Neural cell (in vitro differentiated cells): ENCODE results near the gene NAT9. TPM values are rescaled to one million over a fixed set of nuclear protein-coding genes. Genes with fewer than 3 reads are reported as not detected.
A peak's percentile ranks its signal among the peaks of the same experiment; 100 is the strongest.

Experiments used
- H2AFZ ChIP-seq: fragments of 200-600, 300-800 bp; sonication (generic), shearing (Covaris generic); 2 replicates; pipeline ENCODE4 v1.6.0; 2014; ENCODE audit warnings: low read depth, mild to moderate bottlenecking, antibody characterized with exemption, low read length, moderate library complexity
- H3F3A ChIP-seq: fragments of 200-600 bp; shearing (Covaris generic); 2 replicates; pipeline ENCODE4 v1.6.1; 2016; ENCODE audit warnings: mild to moderate bottlenecking, moderate library complexity, mixed read lengths, antibody characterized with exemption, low read length; ENCODE audit not compliant: insufficient read depth, poor library complexity, severe bottlenecking
- H3K27ac ChIP-seq: fragments of 200-600, 300-800 bp; sonication (generic), shearing (Covaris generic); 2 replicates; pipeline ENCODE4 v1.5.1; 2014; ENCODE audit warnings: mild to moderate bottlenecking, low read length, moderate library complexity
- H3K27me3 ChIP-seq: fragments of 300-800, 200-600 bp; sonication (generic), shearing (Covaris generic); 2 replicates; pipeline ENCODE4 v1.6.0; 2014; ENCODE audit warnings: mild to moderate bottlenecking, low read depth, low read length, moderate library complexity; ENCODE audit not compliant: insufficient read depth
- H3K36me3 ChIP-seq: fragments of 300-800, 200-600 bp; sonication (generic), shearing (Covaris generic); 2 replicates; pipeline ENCODE4 v1.5.1; 2014; ENCODE audit warnings: mild to moderate bottlenecking, antibody characterized with exemption, low read length, moderate library complexity; ENCODE audit not compliant: insufficient read depth
- H3K4me2 ChIP-seq: fragments of 300-800, 200-600 bp; sonication (generic), shearing (Covaris generic); 2 replicates; pipeline ENCODE4 v1.6.0; 2014; ENCODE audit warnings: mild to moderate bottlenecking, low read length
- H3K4me3 ChIP-seq: fragments of 300-800, 200-600 bp; sonication (generic), shearing (Covaris generic); 2 replicates; pipeline ENCODE4 v1.5.1; 2014; ENCODE audit warnings: mild to moderate bottlenecking, low read length, moderate library complexity
- H3K79me2 ChIP-seq: fragments of 200-600 bp; shearing (Covaris generic); replicated peaks from 2 replicates; pipeline ENCODE4 v1.6.0; 2014; ENCODE audit warnings: mild to moderate bottlenecking, low read length, moderate library complexity; ENCODE audit not compliant: insufficient read depth
- H3K9ac ChIP-seq: fragments of 300-800, 200-600 bp; sonication (generic), shearing (Covaris generic); 2 replicates; pipeline ENCODE4 v1.6.1; 2016; ENCODE audit warnings: mild to moderate bottlenecking, low read length, mixed read lengths
- H3K9me2 ChIP-seq: fragments of 200-600 bp; shearing (Covaris generic); 2 replicates; pipeline ENCODE4 v1.6.1; 2016; ENCODE audit warnings: mild to moderate bottlenecking, low read length, mixed read lengths; ENCODE audit not compliant: insufficient read depth
- H3K9me3 ChIP-seq: fragments of 200-600, 300-800 bp; sonication (generic), shearing (Covaris generic); 2 replicates; pipeline ENCODE4 v1.6.1; 2016; ENCODE audit warnings: mild to moderate bottlenecking, mixed run types, low read length, moderate library complexity, mixed read lengths
- H4K20me1 ChIP-seq: fragments of 200-600 bp; shearing (Covaris generic); 2 replicates; pipeline ENCODE4 v1.6.1; 2016; ENCODE audit warnings: mild to moderate bottlenecking, mixed run types; ENCODE audit not compliant: insufficient read depth
- CTCF ChIP-seq: fragments of 450-650 bp; IDR thresholded peaks from 2 replicates; pipeline ENCODE4 v1.5.1; 2014; ENCODE audit warnings: antibody characterized with exemption, mild to moderate bottlenecking, moderate library complexity; ENCODE audit not compliant: poor library complexity, severe bottlenecking
- EP300 ChIP-seq: fragments of 450-650 bp; conservative IDR thresholded peaks from 2 replicates; pipeline ENCODE4 v1.6.1; 2014; ENCODE audit warnings: antibody characterized with exemption, mild to moderate bottlenecking, moderate library complexity; ENCODE audit not compliant: poor library complexity, severe bottlenecking
- EZH2 ChIP-seq: fragments of 200-600, 300-800 bp; shearing (Covaris generic), sonication (generic); IDR thresholded peaks from 2 replicates; pipeline ENCODE4 v1.6.1; 2014; ENCODE audit warnings: antibody characterized with exemption, low read length, borderline replicate concordance, mild to moderate bottlenecking; ENCODE audit not compliant: insufficient read depth, poor library complexity, severe bottlenecking
- MXI1 ChIP-seq: fragments of 450-650 bp; conservative IDR thresholded peaks from 2 replicates; pipeline ENCODE4 v1.6.1; 2014; ENCODE audit warnings: antibody characterized with exemption, mild to moderate bottlenecking; ENCODE audit not compliant: poor library complexity, severe bottlenecking
- POLR2AphosphoS5 ChIP-seq: IDR thresholded peaks from 2 replicates; pipeline ENCODE4 v1.6.1; 2012
- RAD21 ChIP-seq: fragments of 450-650 bp; conservative IDR thresholded peaks from 2 replicates; pipeline ENCODE4 v1.6.1; 2014; ENCODE audit warnings: antibody characterized with exemption, mild to moderate bottlenecking, moderate library complexity
- REST ChIP-seq: IDR thresholded peaks from 2 replicates; pipeline ENCODE4 v1.6.1; 2012; ENCODE audit warnings: borderline replicate concordance
- SMC3 ChIP-seq: fragments of 450-650 bp; conservative IDR thresholded peaks from 2 replicates; pipeline ENCODE4 v1.6.1; 2014; ENCODE audit warnings: antibody characterized with exemption, mild to moderate bottlenecking, moderate library complexity; ENCODE audit not compliant: poor library complexity
- TAF1 ChIP-seq: IDR thresholded peaks from 2 replicates; pipeline ENCODE4 v1.6.1; 2012; ENCODE audit warnings: low read depth
- polyA plus RNA-seq: library from polyadenylated mRNA; depleted of rRNA; stranded (reverse); fragments of >200 nt; gene quantifications from 2 replicates; pipeline ENCODE4 v1.2.3, GENCODE V29; 2014

NAT9 gene
- polyA plus RNA-seq, 1 donor from 2014 or later, result 243 TPM

- H3K4me2 ChIP-seq, result no peak overlapping the region
- H2AFZ ChIP-seq, result no peak overlapping the region
- H3K9me3 ChIP-seq, result no peaks in the 10 kb centered on the region
- TF ChIP-seq REST, result no peak
- no peak for TF ChIP-seq POLR2AphosphoS5
- TF ChIP-seq RAD21, result no peak
- TF ChIP-seq SMC3, result no peak
- TF ChIP-seq CTCF, result peak; percentile 33
- H3F3A ChIP-seq, result no peaks in the 10 kb centered on the region
- H3K9me2 ChIP-seq, result no peaks in the 10 kb centered on the region
- no peaks in the 10 kb centered on the region for H4K20me1 ChIP-seq
- no peak overlapping the region for H3K27ac ChIP-seq
- H3K9ac ChIP-seq, result no peak overlapping the region
- no peaks in the 10 kb centered on the region for H3K36me3 ChIP-seq
- no peak overlapping the region for H3K4me3 ChIP-seq
- peaks cover 17% of the 10 kb centered on the region for H3K79me2 ChIP-seq
- H3K27me3 ChIP-seq, result no peaks in the 10 kb centered on the region
Measured at GRCh38 chr17:74780443-74781238, 4.5 kb upstream of the NAT9 start.

GRCh38 chr17:74779948-74780400, 3.8 kb upstream of the NAT9 start:
- TF ChIP-seq POLR2AphosphoS5, result no peak
- TF ChIP-seq SMC3, result no peak
- no peak for TF ChIP-seq EP300
- no peak for TF ChIP-seq TAF1
- no peak for TF ChIP-seq CTCF
- TF ChIP-seq EZH2, result no peak
- TF ChIP-seq RAD21, result no peak
- TF ChIP-seq REST, result no peak
- no peak for TF ChIP-seq MXI1
- Histone ChIP-seq H3K36me3 (no peaks in the 10 kb centered on the region), H3F3A (no peaks in the 10 kb centered on the region), H3K9me2 (no peaks in the 10 kb centered on the region), H3K9ac (no peak overlapping the region), H3K27me3 (no peaks in the 10 kb centered on the region), H2AFZ (no peak overlapping the region), H3K27ac (no peak overlapping the region), H3K9me3 (no peaks in the 10 kb centered on the region), H4K20me1 (no peaks in the 10 kb centered on the region), H3K79me2 (peaks cover 23% of the 10 kb centered on the region), H3K4me3 (no peak overlapping the region), H3K4me2 (no peak overlapping the region)
